ENCODE measurements around the gene MAGEB3.

DNA sequence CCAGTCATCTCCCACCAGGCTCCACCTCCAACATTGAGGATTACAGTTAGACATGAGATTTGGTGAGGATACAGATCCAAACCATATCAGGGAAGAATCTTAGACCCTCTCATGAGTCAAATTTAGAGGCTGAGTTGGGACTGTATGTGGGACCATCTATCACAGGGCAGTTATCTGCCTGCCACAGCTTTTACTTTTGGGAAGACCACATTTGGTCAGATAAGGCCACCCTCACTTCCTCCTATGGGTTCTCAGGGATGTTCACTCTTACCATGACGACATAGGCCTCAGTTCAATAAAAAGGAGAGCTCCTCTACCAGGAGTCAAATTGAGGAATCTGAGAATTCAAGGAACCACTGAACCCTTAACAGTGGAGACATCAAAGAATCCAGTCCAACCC lies 13.0 kb upstream of the MAGEB3 start:
- TF ChIP-seq, protein P1, sequence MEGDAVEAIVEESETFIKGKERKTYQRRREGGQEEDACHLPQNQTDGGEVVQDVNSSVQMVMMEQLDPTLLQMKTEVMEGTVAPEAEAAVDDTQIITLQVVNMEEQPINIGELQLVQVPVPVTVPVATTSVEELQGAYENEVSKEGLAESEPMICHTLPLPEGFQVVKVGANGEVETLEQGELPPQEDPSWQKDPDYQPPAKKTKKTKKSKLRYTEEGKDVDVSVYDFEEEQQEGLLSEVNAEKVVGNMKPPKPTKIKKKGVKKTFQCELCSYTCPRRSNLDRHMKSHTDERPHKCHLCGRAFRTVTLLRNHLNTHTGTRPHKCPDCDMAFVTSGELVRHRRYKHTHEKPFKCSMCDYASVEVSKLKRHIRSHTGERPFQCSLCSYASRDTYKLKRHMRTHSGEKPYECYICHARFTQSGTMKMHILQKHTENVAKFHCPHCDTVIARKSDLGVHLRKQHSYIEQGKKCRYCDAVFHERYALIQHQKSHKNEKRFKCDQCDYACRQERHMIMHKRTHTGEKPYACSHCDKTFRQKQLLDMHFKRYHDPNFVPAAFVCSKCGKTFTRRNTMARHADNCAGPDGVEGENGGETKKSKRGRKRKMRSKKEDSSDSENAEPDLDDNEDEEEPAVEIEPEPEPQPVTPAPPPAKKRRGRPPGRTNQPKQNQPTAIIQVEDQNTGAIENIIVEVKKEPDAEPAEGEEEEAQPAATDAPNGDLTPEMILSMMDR (optimal IDR thresholded peaks at IDR 0.05 in 1 of 3, IDR thresholded peaks at IDR 0.05 in 1 of 3, conservative IDR thresholded peaks at IDR 0.05 in 1 of 3; ENCODE audit: extremely low read depth in 1 of 3, insufficient read depth in 2 of 3, low read length in 3 of 3): no peak
- no peak for TF ChIP-seq EZH2 (IDR thresholded peaks at IDR 0.05; ENCODE audit: low read length)

All from keratinocyte (primary cell).